Measurements from ENCODE around the gene BIRC5.

- no peak for TF ChIP-seq CTCF (IDR thresholded peaks at IDR 0.05)
- no peak for TF ChIP-seq POLR2A (IDR thresholded peaks at IDR 0.05)
These were observed 34.0 kb upstream of the BIRC5 start for GRCh38 chr17:78180083-78180482.

All from ovary (tissue), 3 donors.